Measurements from ENCODE around the gene NOSIP. TPM values are rescaled to one million over a fixed set of nuclear protein-coding genes. Genes with fewer than 3 reads are reported as not detected.

The NOSIP gene
- total and polyA plus RNA-seq, 5 experiments from 2014 or later, result 162 to 854 (median 662) TPM

- POLR2A ChIA-PET, result interaction anchor here (0.6 to 21.7 kb wide), 9 partner anchors 3 to 131 kb away, joined by 3 to 757 read pairs (median 4); partner anchors contain the start of genes RCN3 and RRAS
- peak; percentile 43 to 67 for ATAC-seq
- peak; percentile 75 to 95 (median 88) for DNase-seq
- H3K27ac Mint-ChIP-seq, result peak overlapping the region; percentile 93 to 99 (median 95)
- peaks cover 33 to 44% (median 34%) of the 10 kb centered on the region in 3 donors for H3K36me3 Mint-ChIP-seq
- no peaks in the 10 kb centered on the region for H3K9me3 Mint-ChIP-seq
- H3K27me3 Mint-ChIP-seq, result no peaks in the 10 kb centered on the region
- peak overlapping the region; percentile 39 to 99 (median 78) for H3K4me3 Mint-ChIP-seq
- peaks cover 51 to 84% (median 77%) of the 10 kb centered on the region in 4 donors for H3K4me1 Mint-ChIP-seq
These were observed 24.6 kb downstream of the NOSIP start for GRCh38 chr19:49555600-49556411.

GRCh38 chr19:49554701-49555181 lies 25.6 kb downstream of the NOSIP start:
- ATAC-seq (no peak), DNase-seq (peak in 6 of 10 donors; percentile 39 to 58 (median 50))
- Mint-ChIP-seq H3K4me1 (peaks cover 40 to 84% (median 72%) of the 10 kb centered on the region in 4 donors), H3K36me3 (peaks cover 22 to 42% (median 32%) of the 10 kb centered on the region in 3 donors), H3K4me3 (peak overlapping the region; percentile 60 to 99 (median 78)), H3K9me3 (no peaks in the 10 kb centered on the region), H3K27me3 (no peaks in the 10 kb centered on the region), H3K27ac (peak overlapping the region; percentile 93 to 99 (median 95))
- POLR2A ChIA-PET, result interaction anchor here (0.6 to 17.4 kb wide), 8 partner anchors 8 to 122 kb away, joined by 3 to 757 read pairs (median 4); partner anchors contain the start of genes PRMT1, RCN3 and RRAS

DNA sequence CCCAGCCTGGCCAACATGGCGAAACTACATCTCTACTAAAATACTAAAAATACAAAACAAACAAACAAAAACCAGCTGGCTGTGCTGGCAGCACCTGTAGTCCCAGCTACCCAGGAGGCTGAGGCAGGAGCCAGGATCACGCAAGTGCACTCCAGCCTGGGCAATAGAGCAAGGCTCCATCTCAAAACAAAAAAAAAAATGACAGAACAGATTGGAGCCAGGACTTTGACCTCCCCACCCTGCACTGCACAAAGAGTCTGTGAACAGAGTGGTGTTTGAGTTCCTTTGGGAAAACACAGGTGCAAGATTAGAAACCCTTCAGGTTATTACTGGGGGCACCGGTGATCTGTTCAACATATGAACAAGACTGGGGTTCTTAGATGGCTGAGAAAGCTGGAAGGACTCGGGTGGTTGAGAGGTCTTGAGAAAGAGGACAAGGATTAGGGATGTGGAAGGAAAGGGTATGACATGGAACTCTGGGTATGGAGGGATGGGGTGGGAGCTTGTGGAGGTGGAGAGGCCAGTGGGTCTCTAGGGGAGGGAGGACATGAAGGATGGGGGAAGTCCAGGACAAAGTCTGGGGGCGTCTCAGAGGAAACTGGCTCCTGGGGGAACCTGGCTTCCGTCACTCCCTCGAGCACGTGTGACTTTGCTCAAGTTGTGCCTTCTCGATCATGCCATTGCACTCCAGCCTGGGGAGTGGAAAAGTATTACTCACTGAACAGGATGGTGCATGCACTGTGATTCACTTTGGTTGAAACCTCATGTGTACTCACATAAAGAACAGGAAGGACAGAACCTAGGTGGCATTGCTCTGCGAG lies 26.7 kb downstream of the NOSIP start:
- ATAC-seq, result peak in 1 of 2 donors; percentile 26
- peaks cover 13 to 33% (median 22%) of the 10 kb centered on the region in 3 donors for H3K36me3 Mint-ChIP-seq
- DNase-seq, result peak in 4 of 10 donors; percentile 17 to 57 (median 32)
- H3K27me3 Mint-ChIP-seq, result no peaks in the 10 kb centered on the region
- no peaks in the 10 kb centered on the region for H3K9me3 Mint-ChIP-seq
- H3K4me1 Mint-ChIP-seq, result peaks cover 40 to 85% (median 72%) of the 10 kb centered on the region in 4 donors
- peak overlapping the region; percentile 89 to 99 (median 95) for H3K27ac Mint-ChIP-seq
- POLR2A ChIA-PET, result interaction anchor here (0.6 to 17.4 kb wide), 16 partner anchors 7 to 214 kb away, joined by 3 to 757 read pairs (median 5); partner anchors contain the start of genes FCGRT, FLT3LG, PRMT1 and PRR12
- H3K4me3 Mint-ChIP-seq, result peak overlapping the region; percentile 34 to 99 (median 74)

DNA sequence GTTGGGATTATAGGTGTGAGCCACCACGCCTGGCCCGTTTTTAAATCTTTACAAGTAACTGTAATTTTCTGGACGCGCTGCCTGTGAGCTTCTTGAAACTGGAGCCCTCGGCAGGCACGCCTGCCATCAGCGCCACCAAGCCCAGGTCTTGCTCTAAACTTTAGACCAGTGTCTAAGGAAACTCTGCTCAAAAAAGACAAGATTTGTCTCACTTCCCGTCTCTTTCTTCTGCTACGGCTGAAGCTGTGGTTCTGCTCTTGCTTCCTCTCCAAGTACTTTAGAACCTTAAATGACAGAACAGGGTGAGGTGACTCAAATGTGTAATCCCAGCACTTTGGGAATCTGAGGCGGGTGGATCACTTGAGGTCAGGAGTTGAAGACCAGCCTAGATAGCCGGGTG lies 27.6 kb downstream of the NOSIP start:
- no peaks in the 10 kb centered on the region for H3K27me3 Mint-ChIP-seq
- peaks cover 9 to 27% (median 18%) of the 10 kb centered on the region in 3 donors for H3K36me3 Mint-ChIP-seq
- peak; percentile 46 to 58 for ATAC-seq

GRCh38 chr19:49551531-49551930 lies 28.8 kb downstream of the NOSIP start:
- DNase-seq (no peak), ATAC-seq (no peak)
- Mint-ChIP-seq H3K36me3 (peaks cover 4 to 19% (median 13%) of the 10 kb centered on the region in 3 donors), H3K4me1 (peaks cover 40 to 89% (median 74%) of the 10 kb centered on the region in 4 donors), H3K4me3 (peak overlapping the region; percentile 4 to 99 (median 60)), H3K27me3 (no peaks in the 10 kb centered on the region), H3K9me3 (no peaks in the 10 kb centered on the region), H3K27ac (peak overlapping the region; percentile 84 to 97 (median 91))
- POLR2A ChIA-PET, result interaction anchor here (0.6 to 17.4 kb wide), 7 partner anchors 15 to 292 kb away, joined by 3 to 757 read pairs (median 4); partner anchors contain the start of genes FCGRT, NOSIP, PRRG2 and SCAF1

More for the DNA sequence above, 27.6 kb downstream of the NOSIP start:
- Mint-ChIP-seq H3K27ac (peak overlapping the region; percentile 89 to 100 (median 98)), H3K4me1 (peaks cover 40 to 88% (median 71%) of the 10 kb centered on the region in 4 donors), H3K4me3 (peak overlapping the region; percentile 72 to 99 (median 90)), H3K9me3 (no peaks in the 10 kb centered on the region)
- POLR2A ChIA-PET, result interaction anchor here (0.7 to 17.4 kb wide), 11 partner anchors 9 to 128 kb away, joined by 3 to 757 read pairs (median 6); partner anchors contain the start of genes FCGRT, PRR12 and RCN3
- DNase-seq, result peak in 7 of 10 donors; percentile 36 to 74 (median 52)

- Mint-ChIP-seq H3K36me3 (peaks cover 0 to 2% (median 0%) of the 10 kb centered on the region in 3 donors), H3K27me3 (no peaks in the 10 kb centered on the region), H3K9me3 (no peaks in the 10 kb centered on the region), H3K27ac (peak overlapping the region; percentile 75 to 97 (median 93)), H3K4me3 (peak overlapping the region; percentile 26 to 79 (median 61)), H3K4me1 (peaks cover 35 to 74% (median 61%) of the 10 kb centered on the region in 4 donors)
- DNase-seq, result peak in 1 of 10 donors; percentile 25
- POLR2A ChIA-PET, result interaction anchor here (0.7 to 17.4 kb wide), 6 partner anchors 14 to 382 kb away, joined by 3 to 757 read pairs (median 6); partner anchors contain the start of gene RPL13A
- no peak for ATAC-seq
These were observed 31.3 kb downstream of the NOSIP start for GRCh38 chr19:49549045-49549444.

DNA sequence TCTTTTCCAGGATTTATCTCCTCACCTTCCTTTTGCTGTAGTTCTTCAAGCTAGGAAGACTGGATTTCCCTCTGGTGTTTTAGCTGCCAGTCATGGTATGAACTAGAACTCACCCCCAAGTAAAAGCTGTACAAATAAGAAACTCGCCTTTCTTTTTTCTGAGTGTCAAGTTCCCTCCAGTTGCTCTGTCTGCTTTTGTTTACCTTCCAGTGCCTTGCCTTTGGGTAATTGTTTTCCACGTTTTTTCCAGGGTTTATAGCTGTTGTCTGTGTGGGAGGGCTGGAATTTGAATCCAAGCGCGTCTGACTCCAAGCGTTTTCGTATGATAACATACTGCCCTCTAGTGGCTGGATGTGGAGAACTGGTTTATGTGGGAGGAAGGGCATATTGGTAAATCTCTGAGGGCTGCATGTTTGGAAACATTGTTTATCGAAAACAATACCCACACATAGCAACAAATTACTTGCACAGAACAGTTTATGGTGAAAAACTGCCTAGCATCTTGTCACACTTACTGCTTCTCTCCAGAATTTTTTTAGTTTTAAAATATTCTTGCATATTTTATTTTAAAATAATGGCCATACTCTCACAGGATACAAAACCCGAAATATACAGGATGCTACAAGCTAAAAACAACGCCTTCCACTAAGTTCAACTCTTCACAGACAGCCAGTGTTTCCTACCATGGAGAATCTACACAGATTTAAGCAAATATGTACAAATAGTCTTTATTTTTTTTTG lies 33.4 kb downstream of the NOSIP start:
- H3K9me3 Mint-ChIP-seq, result no peaks in the 10 kb centered on the region
- DNase-seq, result peak in 9 of 10 donors; percentile 49 to 87 (median 68)
- POLR2A ChIA-PET, result interaction anchor here (0.5 to 17.4 kb wide), 12 partner anchors 8 to 321 kb away, joined by 3 to 757 read pairs (median 4); partner anchors contain the start of genes FCGRT and RPL13A
- no peaks in the 10 kb centered on the region for H3K27me3 Mint-ChIP-seq
- no peaks in the 10 kb centered on the region for H3K36me3 Mint-ChIP-seq
- peak; percentile 75 to 81 for ATAC-seq
- H3K4me1 Mint-ChIP-seq, result peaks cover 27 to 58% (median 49%) of the 10 kb centered on the region in 4 donors
- H3K4me3 Mint-ChIP-seq, result peak overlapping the region; percentile 62 to 84 (median 78)
- H3K27ac Mint-ChIP-seq, result peak overlapping the region; percentile 56 to 86 (median 82)

- H3K27ac Mint-ChIP-seq, result peak overlapping the region in 8 of 10 donors; percentile 3 to 75 (median 54)
- peaks cover 19 to 40% (median 27%) of the 10 kb centered on the region in 4 donors for H3K4me1 Mint-ChIP-seq
- POLR2A ChIA-PET, result interaction anchor here (0.6 to 17.4 kb wide), 4 partner anchors 9 to 25 kb away, joined by 3 to 757 read pairs (median 7); no protein-coding TSS in a partner anchor
- no peaks in the 10 kb centered on the region for H3K9me3 Mint-ChIP-seq
- H3K36me3 Mint-ChIP-seq, result no peaks in the 10 kb centered on the region
- no peaks in the 10 kb centered on the region for H3K27me3 Mint-ChIP-seq
- ATAC-seq (no peak), DNase-seq (no peak)
- H3K4me3 Mint-ChIP-seq, result peak overlapping the region in 1 of 10 donors; percentile 52
These were observed 36.2 kb downstream of the NOSIP start for GRCh38 chr19:49544154-49544553.

- ATAC-seq, result no peak
- H3K4me1 Mint-ChIP-seq, result peaks cover 13 to 29% (median 18%) of the 10 kb centered on the region in 4 donors
- H3K4me3 Mint-ChIP-seq, result no peak overlapping the region
- peak overlapping the region in 1 of 10 donors; percentile 38 for H3K27ac Mint-ChIP-seq
- no peaks in the 10 kb centered on the region for H3K27me3 Mint-ChIP-seq
- no peaks in the 10 kb centered on the region for H3K36me3 Mint-ChIP-seq
- no peaks in the 10 kb centered on the region for H3K9me3 Mint-ChIP-seq
- DNase-seq, result no peak
- POLR2A ChIA-PET, result interaction anchor here (2.2 kb wide), 1 partner anchor 9 kb away, joined by 9 read pairs; no protein-coding TSS in a partner anchor
These were observed 37.3 kb downstream of the NOSIP start for GRCh38 chr19:49543032-49543431.

GRCh38 chr19:49542446-49542845 lies 37.9 kb downstream of the NOSIP start:
- Mint-ChIP-seq H3K4me1 (peaks cover 14 to 28% (median 17%) of the 10 kb centered on the region in 4 donors), H3K27ac (peak overlapping the region in 1 of 10 donors; percentile 52), H3K4me3 (no peak overlapping the region), H3K36me3 (no peaks in the 10 kb centered on the region), H3K27me3 (no peaks in the 10 kb centered on the region), H3K9me3 (no peaks in the 10 kb centered on the region)
- no peak for ATAC-seq
- POLR2A ChIA-PET, result interaction anchor here (2.2 kb wide), 1 partner anchor 8 kb away, joined by 9 read pairs; no protein-coding TSS in a partner anchor
- no peak for DNase-seq

- Mint-ChIP-seq H3K4me3 (no peak overlapping the region), H3K27me3 (no peaks in the 10 kb centered on the region), H3K4me1 (peaks cover 11 to 23% (median 13%) of the 10 kb centered on the region in 4 donors), H3K27ac (peak overlapping the region in 1 of 10 donors; percentile 52), H3K36me3 (no peaks in the 10 kb centered on the region), H3K9me3 (no peaks in the 10 kb centered on the region)
- POLR2A ChIA-PET, result interaction anchor here (0.6 kb wide), 1 partner anchor 28 kb away, joined by 3 read pairs; no protein-coding TSS in a partner anchor
- ATAC-seq (no peak), DNase-seq (no peak)
These were observed 38.4 kb downstream of the NOSIP start for GRCh38 chr19:49541914-49542313.
